Osteoblast (primary cell): ENCODE data around the gene NTNG2. TPM values are rescaled to one million over a fixed set of nuclear protein-coding genes. Genes with fewer than 3 reads are reported as not detected.

Experiments used
- DNase-seq: peaks from one replicate; pipeline ENCODE4 v3.0.0; 2011; ENCODE audit warnings: low spot score, mixed read lengths; ENCODE audit not compliant: insufficient read length; ENCODE audit errors: missing footprints
- H2AFZ ChIP-seq: 2 replicates; pipeline ENCODE4 v1.6.0; 2011; ENCODE audit warnings: mild to moderate bottlenecking, low read length
- H3K27ac ChIP-seq: 2 replicates; pipeline ENCODE4 v1.5.1; 2011; ENCODE audit warnings: mild to moderate bottlenecking, low read depth, low read length, moderate library complexity
- H3K27me3 ChIP-seq: 2 replicates; pipeline ENCODE4 v1.6.0; 2012; ENCODE audit warnings: mild to moderate bottlenecking, control low read depth, inconsistent platforms, low read length, moderate library complexity; ENCODE audit not compliant: insufficient read depth
- H3K36me3 ChIP-seq: 2 replicates; pipeline ENCODE4 v1.5.1; 2011; ENCODE audit warnings: mild to moderate bottlenecking, low read length, control low read depth, moderate library complexity; ENCODE audit not compliant: insufficient read depth
- H3K4me1 ChIP-seq: 2 replicates; pipeline ENCODE4 v1.5.1; 2011; ENCODE audit warnings: mild to moderate bottlenecking, low read length, control low read depth, moderate library complexity; ENCODE audit not compliant: insufficient read depth
- H3K4me2 ChIP-seq: 2 replicates; pipeline ENCODE4 v1.6.0; 2011; ENCODE audit warnings: mild to moderate bottlenecking, low read length; ENCODE audit not compliant: insufficient read depth
- H3K4me3 ChIP-seq: fragments of 200-600 bp; sonication (generic); 3 replicates; pipeline ENCODE4 v1.5.1; 2012; ENCODE audit warnings: mild to moderate bottlenecking, low read length, inconsistent platforms; ENCODE audit not compliant: insufficient read depth
- H3K79me2 ChIP-seq: 2 replicates; pipeline ENCODE4 v1.6.0; 2012; ENCODE audit warnings: mild to moderate bottlenecking, low read length, control low read depth, inconsistent platforms; ENCODE audit not compliant: insufficient read depth
- H3K9me3 ChIP-seq: 2 replicates; pipeline ENCODE4 v1.5.1; 2011; ENCODE audit warnings: low read depth, low read length, control low read depth
- H4K20me1 ChIP-seq: 2 replicates; pipeline ENCODE4 v1.6.0; 2012; ENCODE audit warnings: mild to moderate bottlenecking, low read length, control low read depth; ENCODE audit not compliant: insufficient read depth
- total RNA-seq: library from RNA; depleted of rRNA; stranded (reverse); fragments of >200 nt; gene quantifications from 2 replicates; pipeline ENCODE4 v1.2.3, GENCODE V29; 2012
- TF ChIP-seq, protein P1 (sequence below): IDR thresholded peaks from 2 replicates; pipeline ENCODE4 v1.5.1; 2011; ENCODE audit warnings: mild to moderate bottlenecking, low read depth, low read length, moderate library complexity; ENCODE audit errors: extremely low read depth

NTNG2 gene
- total RNA-seq, 1 donor = 9.4 TPM

DNA sequence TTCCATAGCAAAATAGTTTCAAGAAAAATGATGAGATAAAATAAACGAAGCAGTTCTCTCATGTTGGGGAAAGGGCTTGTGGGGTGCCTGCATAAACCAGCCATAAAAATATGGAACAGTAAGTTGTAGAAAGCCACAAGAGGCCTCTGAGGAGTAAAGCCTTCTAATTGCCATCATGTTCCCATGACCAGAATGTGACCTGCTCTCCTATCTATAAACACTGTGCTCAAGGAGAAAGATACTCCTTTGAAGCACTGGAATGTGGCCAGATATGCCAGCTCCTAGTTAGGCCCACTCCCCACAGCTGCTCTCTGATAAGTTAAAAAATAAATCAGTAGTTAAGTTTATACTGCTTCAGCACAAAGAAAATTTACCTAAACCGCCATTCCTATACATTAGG lies 127.1 kb downstream of the NTNG2 start:
- TF ChIP-seq, protein P1, sequence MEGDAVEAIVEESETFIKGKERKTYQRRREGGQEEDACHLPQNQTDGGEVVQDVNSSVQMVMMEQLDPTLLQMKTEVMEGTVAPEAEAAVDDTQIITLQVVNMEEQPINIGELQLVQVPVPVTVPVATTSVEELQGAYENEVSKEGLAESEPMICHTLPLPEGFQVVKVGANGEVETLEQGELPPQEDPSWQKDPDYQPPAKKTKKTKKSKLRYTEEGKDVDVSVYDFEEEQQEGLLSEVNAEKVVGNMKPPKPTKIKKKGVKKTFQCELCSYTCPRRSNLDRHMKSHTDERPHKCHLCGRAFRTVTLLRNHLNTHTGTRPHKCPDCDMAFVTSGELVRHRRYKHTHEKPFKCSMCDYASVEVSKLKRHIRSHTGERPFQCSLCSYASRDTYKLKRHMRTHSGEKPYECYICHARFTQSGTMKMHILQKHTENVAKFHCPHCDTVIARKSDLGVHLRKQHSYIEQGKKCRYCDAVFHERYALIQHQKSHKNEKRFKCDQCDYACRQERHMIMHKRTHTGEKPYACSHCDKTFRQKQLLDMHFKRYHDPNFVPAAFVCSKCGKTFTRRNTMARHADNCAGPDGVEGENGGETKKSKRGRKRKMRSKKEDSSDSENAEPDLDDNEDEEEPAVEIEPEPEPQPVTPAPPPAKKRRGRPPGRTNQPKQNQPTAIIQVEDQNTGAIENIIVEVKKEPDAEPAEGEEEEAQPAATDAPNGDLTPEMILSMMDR = no peak
- Histone ChIP-seq H3K79me2 (peaks cover 12% of the 10 kb centered on the region), H3K4me3 (no peak overlapping the region), H3K36me3 (peaks cover 46% of the 10 kb centered on the region), H3K27me3 (no peaks in the 10 kb centered on the region), H3K4me2 (peak overlapping the region; percentile 18), H4K20me1 (peaks cover 37% of the 10 kb centered on the region), H2AFZ (no peak overlapping the region), H3K9me3 (no peaks in the 10 kb centered on the region), H3K4me1 (peaks cover 21% of the 10 kb centered on the region), H3K27ac (peak overlapping the region; percentile 34)
- no peak for DNase-seq

DNA sequence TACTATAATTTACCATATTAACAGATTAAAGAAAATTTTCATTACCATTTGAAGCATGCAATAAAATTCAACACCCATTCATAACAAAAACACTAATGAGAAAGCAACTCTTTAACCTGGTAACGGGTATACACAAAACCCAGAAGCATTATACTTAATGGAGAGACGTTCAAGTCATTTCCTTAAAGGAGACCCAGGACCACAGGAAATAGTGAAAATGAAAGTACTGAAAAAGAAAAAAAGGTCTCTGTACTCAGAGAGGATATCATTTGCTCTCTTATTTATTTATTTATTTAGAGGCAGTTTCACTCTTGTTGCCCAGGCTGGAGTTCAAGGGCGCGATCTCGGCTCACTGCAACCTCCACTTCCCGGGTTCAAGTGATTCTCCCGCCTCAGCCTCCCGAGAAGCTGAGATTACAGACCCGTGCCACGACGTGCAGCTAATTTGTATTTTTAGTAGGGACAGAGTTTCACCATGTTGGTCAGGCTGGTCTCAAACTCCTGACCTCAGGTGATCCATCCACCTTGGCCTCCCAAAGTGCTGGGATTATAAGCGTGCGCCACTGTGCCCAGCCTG lies 131.4 kb downstream of the NTNG2 start:
- Histone ChIP-seq H3K4me2 (no peak overlapping the region), H3K9me3 (no peaks in the 10 kb centered on the region), H3K4me3 (no peak overlapping the region), H3K4me1 (peaks cover 12% of the 10 kb centered on the region), H3K79me2 (peaks cover 11% of the 10 kb centered on the region), H3K36me3 (peaks cover 56% of the 10 kb centered on the region), H3K27ac (no peak overlapping the region), H3K27me3 (no peaks in the 10 kb centered on the region), H2AFZ (no peak overlapping the region), H4K20me1 (peaks cover 17% of the 10 kb centered on the region)
- TF ChIP-seq, protein P1 = no peak
- DNase-seq = no peak

Other genes with a start within 250 kb of the NTNG2 start
- 25.7 and 30.9 TPM in 2 replicates for gene MED27, start 82.2 kb upstream of the NTNG2 start, total RNA-seq
- gene SETX, start 192.9 kb downstream of the NTNG2 start, total RNA-seq = 85.7 and 89.0 TPM in 2 replicates
- gene TTF1, start 244.8 kb downstream of the NTNG2 start, total RNA-seq = 8.0 and 8.3 TPM in 2 replicates
- 0.29 and 0.36 TPM in 2 replicates for gene CFAP77, start 248.2 kb downstream of the NTNG2 start, total RNA-seq